SJCRH30 (cell line): ENCODE data around the gene EEF1A2. TPM values are rescaled to one million over a fixed set of nuclear protein-coding genes. Genes with fewer than 3 reads are reported as not detected.
A peak's percentile ranks its signal among the peaks of the same experiment; 100 is the strongest.

ENCODE experiments used
- DNase-seq, 2 experiments: peaks; one replicate each; pipeline ENCODE4 v3.0.0-alpha.2; 2015 to 2020
- H3K27ac ChIP-seq: fragments of 250-450 bp; sonication (Bioruptor Pico); 2 replicates; pipeline ENCODE4 v1.5.1; 2020; ENCODE audit warnings: mild to moderate bottlenecking, moderate library complexity
- H3K27me3 ChIP-seq: fragments of 250-450 bp; sonication (Bioruptor Pico); 2 replicates; pipeline ENCODE4 v1.5.1; 2020; ENCODE audit warnings: mild to moderate bottlenecking, moderate library complexity
- H3K36me3 ChIP-seq: fragments of 250-450 bp; sonication (Bioruptor Pico); 2 replicates; pipeline ENCODE4 v1.5.1; 2020; ENCODE audit warnings: mild to moderate bottlenecking, moderate library complexity
- H3K4me1 ChIP-seq: fragments of 250-450 bp; sonication (Bioruptor Pico); 2 replicates; pipeline ENCODE4 v1.5.1; 2020; ENCODE audit warnings: mild to moderate bottlenecking, moderate library complexity
- H3K4me3 ChIP-seq: fragments of 250-450 bp; sonication (Bioruptor Pico); 2 replicates; pipeline ENCODE4 v1.5.1; 2020; ENCODE audit warnings: mild to moderate bottlenecking, moderate library complexity
- H3K9me3 ChIP-seq: fragments of 250-450 bp; sonication (Bioruptor Pico); replicated peaks from 2 replicates; pipeline ENCODE4 v1.5.1; 2020; ENCODE audit warnings: mild to moderate bottlenecking, moderate library complexity
- total RNA-seq: library from RNA; depleted of rRNA; stranded (reverse); fragments of >200 nt; shearing (Covaris generic); gene quantifications from 2 replicates; pipeline ENCODE4 v1.2.3, GENCODE V29; 2014

Gene EEF1A2
- total RNA-seq, 1 experiment from 2014 or later: 1.4 TPM

DNA sequence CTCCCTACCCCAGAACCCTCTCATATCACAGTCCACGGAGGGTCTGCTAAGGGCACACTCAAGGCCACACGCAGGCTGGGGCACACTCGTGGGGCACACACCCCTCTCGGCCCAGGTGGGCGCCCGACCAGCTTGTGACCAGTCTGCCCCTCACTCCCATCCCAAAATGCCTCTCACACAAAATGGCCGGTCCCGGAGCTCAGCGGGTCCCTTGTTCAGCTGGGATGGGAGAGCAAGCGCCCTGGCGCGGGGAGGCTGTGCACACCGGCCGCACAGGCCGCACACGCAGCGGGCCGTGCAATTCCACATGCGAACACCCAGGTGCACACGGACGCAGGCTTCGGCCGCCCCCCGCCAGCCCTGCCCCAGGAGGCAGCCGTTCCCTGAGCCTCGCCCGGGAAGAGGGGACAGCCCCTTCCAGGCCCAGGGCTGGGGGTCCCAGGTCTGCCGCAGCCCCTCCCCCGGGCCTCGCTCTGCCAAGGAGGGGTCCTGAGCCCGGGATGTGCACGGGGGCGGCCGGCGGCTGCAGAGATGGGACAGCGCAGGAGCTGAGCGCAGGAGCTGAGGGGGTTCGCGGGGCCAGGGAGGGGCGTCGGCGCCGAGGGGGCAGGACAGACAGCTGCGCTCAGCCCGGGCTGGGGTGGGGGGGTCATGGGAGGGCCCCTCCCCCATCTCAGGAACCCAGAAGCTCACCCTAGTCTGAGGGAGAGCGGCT is 27.7 kb downstream of the EEF1A2 start:
- DNase-seq: no peak
- peaks cover 73% of the 10 kb centered on the region for H3K27me3 ChIP-seq
- no peak overlapping the region for H3K27ac ChIP-seq
- no peak overlapping the region for H3K4me3 ChIP-seq
- no peaks in the 10 kb centered on the region for H3K36me3 ChIP-seq
- no peaks in the 10 kb centered on the region for H3K4me1 ChIP-seq
- H3K9me3 ChIP-seq: no peaks in the 10 kb centered on the region

DNA sequence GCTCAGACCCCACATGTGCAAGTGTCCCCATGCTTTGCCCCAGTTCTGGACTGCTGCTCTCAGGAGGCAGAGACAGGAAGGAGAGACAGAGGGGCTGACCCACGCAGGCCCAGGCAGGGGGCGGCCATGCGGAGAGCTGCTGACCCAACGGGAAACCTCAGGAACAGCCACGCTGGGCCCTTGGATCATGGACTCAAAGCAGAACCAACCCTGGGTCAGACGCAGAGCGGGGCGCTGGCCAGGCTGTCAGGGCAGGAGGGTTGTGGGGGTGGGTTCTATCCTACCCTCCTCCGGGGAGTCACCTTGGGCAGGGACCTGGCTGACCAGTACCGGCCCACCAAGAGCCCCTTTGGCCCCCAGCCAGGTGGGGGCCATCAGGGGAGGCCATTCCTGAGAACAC is 28.5 kb downstream of the EEF1A2 start:
- no peaks in the 10 kb centered on the region for H3K36me3 ChIP-seq
- H3K9me3 ChIP-seq: no peaks in the 10 kb centered on the region
- H3K4me1 ChIP-seq: no peaks in the 10 kb centered on the region
- H3K27me3 ChIP-seq: peaks cover 70% of the 10 kb centered on the region
- no peak overlapping the region for H3K27ac ChIP-seq
- DNase-seq: no peak
- H3K4me3 ChIP-seq: no peak overlapping the region

DNA sequence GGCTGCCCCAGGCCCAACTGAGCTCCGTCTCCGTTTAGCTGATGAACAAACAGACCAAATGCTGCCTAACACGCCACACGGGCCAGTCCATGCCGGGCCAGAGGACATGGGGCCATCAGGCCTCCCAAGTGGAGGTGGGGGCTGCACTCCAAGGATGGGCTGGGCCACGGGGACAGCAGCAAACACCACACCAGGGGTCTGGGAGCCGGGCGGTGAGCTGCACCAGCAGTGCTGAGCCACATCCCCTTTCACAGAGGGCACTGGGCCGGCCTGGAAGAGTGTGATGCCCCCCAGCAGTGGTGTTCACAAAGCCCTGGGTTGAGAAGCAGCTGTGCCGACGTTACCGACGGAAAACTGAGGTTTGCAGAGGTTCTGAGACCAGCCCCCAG is 29.2 kb downstream of the EEF1A2 start:
- Histone ChIP-seq H3K27ac (no peak overlapping the region), H3K27me3 (peaks cover 70% of the 10 kb centered on the region), H3K4me3 (no peak overlapping the region)

DNA sequence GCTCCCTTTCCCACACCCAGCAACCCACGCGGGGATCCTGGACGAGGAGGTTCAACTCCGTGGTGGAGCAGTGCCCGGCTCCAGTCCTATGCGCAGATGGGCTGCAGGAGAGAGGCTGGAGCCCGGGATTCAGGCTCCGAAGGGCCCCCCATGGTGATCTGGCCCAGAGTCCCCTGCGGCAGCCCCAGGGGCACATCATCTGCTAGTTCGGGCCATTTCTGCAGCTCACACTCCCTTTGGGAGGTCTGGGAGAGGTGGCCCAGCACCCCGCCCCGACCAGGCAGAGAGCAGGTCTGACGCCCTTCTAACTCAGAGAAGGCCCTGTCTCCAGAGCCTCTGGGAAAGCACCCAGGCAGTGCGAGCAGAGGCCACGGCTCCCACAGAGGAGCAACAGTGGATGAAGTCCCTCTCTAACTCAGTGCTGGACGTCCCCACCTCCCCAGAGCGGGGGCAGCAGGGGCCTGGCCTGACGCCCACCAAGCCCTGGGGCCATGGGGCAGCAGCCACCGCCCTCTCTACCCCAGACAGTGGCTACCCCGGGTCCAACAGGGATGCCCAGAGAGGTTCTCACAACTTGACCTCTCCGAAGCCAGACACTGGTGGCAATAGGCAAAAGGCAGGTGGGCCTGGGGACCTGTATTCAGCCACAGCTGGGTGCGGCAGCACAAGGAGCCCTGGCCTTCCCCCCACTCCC is 29.7 kb downstream of the EEF1A2 start:
- no peaks in the 10 kb centered on the region for H3K9me3 ChIP-seq
- no peak for DNase-seq
- peaks cover 71% of the 10 kb centered on the region for H3K27me3 ChIP-seq
- H3K27ac ChIP-seq: no peak overlapping the region
- no peaks in the 10 kb centered on the region for H3K36me3 ChIP-seq
- H3K4me1 ChIP-seq: no peaks in the 10 kb centered on the region
- H3K4me3 ChIP-seq: no peak overlapping the region

More for the DNA sequence above, 29.2 kb downstream of the EEF1A2 start:
- no peaks in the 10 kb centered on the region for H3K9me3 ChIP-seq
- no peaks in the 10 kb centered on the region for H3K4me1 ChIP-seq
- DNase-seq: no peak
- no peaks in the 10 kb centered on the region for H3K36me3 ChIP-seq

DNA sequence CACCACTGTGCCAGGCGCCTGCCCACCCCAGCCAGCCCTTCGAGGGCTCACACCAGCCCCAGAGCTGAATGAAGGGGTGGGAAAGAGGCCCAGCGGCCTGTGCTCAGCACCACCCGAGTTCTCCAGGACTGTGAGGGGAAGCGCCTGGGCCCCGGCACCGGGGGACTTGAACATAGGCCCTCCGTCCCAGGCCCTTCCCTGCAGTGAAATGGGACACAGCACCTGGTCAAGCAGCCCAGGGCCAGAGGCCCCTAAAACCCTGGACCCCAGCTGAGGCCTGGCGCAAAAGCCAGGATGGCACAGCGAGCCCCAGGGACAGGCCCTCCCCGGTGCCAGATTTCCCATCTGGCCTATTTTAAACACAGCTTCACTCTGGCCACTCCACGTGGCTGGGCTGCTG is 30.5 kb downstream of the EEF1A2 start:
- H3K36me3 ChIP-seq: no peaks in the 10 kb centered on the region
- H3K9me3 ChIP-seq: no peaks in the 10 kb centered on the region
- H3K4me3 ChIP-seq: no peak overlapping the region
- no peak for DNase-seq
- no peaks in the 10 kb centered on the region for H3K4me1 ChIP-seq
- no peak overlapping the region for H3K27ac ChIP-seq
- peaks cover 72% of the 10 kb centered on the region for H3K27me3 ChIP-seq

DNA sequence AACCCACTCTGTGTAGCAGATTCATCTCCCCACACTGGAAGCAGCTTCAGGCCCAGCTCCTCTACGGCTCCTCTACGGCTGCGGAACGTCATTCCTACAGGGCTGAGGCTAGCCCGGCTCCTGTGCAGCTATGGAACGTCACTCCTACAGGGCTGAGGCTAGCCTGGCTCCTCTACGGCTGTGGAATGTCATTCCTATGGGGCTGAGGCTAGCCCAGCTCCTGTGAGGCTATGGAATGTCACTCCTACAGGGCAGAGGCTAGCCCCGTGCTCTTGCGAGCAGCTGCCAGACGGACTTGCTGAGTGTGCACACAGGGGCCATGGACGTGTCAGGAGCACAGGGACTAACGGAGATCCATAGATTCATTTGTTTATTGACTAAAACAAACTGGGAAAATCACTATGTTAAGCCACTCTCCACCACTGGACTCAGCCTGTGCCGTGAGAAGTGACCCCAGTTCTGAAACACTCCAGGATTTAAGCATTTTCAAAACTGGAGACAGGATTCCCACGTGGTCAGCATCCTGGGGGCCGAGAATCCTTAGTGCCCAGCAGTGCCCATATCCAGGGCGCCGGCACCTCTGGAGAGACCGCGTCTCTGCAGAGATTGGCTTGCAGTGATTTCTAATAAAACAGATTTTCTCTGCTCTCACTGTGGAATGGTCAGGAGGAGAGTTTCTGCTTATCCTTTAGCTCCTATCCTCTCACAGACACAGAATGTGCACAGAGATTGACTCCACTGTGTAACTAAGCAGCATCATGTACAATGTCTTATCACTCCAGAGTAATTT is 31.4 kb downstream of the EEF1A2 start:
- Histone ChIP-seq H3K4me1 (no peaks in the 10 kb centered on the region), H3K27me3 (peaks cover 81% of the 10 kb centered on the region), H3K9me3 (no peaks in the 10 kb centered on the region), H3K27ac (no peak overlapping the region), H3K4me3 (no peak overlapping the region), H3K36me3 (no peaks in the 10 kb centered on the region)
- DNase-seq: no peak

DNA sequence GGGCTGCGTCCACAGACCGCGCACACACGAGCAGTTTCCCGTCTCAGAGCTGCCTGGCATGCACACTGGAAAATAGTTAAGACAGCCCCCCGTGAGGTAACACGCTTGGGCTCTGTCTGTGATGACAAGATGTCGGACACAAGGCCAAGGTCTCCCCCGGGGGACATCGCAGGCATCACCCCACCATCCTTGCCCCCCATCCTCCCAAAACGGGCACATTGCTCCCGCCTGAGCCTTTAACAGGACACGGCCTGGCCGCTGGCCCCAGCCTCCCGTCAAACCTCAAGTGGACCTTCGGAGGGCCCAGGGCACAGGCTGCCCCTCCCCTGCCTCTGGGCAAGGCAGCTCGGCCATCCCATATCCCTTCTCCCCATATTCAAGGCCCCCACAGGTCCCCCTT is 32.0 kb downstream of the EEF1A2 start:
- Histone ChIP-seq H3K27ac (no peak overlapping the region), H3K4me1 (no peaks in the 10 kb centered on the region), H3K36me3 (no peaks in the 10 kb centered on the region), H3K4me3 (no peak overlapping the region), H3K9me3 (no peaks in the 10 kb centered on the region), H3K27me3 (peaks cover 84% of the 10 kb centered on the region)
- DNase-seq: no peak

DNA sequence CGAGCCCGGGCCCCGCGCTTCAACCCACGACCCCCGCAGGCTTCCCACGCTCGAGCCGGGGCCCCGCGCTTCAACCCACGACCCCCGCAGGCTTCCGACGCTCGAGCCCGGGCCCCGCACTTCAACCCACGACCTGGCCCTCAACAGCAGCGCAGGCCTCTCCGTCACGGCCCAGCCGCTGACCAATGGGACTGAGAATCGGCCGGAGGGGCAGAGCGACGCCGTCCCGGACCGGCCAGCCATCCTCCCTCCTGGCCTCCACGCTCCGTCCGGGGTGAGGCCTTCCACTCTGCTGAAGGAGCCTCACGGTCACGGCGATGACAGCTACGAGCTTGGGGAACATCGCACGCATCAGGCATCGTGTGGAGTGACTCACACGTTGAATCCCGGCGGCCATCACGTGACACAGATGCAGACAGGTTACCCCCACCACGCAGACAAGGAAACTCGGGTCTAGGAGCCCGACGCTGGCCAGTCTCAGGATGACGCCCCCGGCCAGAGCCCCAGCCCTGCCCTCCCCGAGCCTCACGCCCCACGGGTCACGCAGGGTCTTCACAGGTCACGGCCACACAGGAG is 32.5 kb downstream of the EEF1A2 start:
- Histone ChIP-seq H3K36me3 (no peaks in the 10 kb centered on the region), H3K9me3 (no peaks in the 10 kb centered on the region), H3K4me1 (no peaks in the 10 kb centered on the region), H3K27ac (no peak overlapping the region), H3K27me3 (peaks cover 85% of the 10 kb centered on the region), H3K4me3 (no peak overlapping the region)
- no peak for DNase-seq

DNA sequence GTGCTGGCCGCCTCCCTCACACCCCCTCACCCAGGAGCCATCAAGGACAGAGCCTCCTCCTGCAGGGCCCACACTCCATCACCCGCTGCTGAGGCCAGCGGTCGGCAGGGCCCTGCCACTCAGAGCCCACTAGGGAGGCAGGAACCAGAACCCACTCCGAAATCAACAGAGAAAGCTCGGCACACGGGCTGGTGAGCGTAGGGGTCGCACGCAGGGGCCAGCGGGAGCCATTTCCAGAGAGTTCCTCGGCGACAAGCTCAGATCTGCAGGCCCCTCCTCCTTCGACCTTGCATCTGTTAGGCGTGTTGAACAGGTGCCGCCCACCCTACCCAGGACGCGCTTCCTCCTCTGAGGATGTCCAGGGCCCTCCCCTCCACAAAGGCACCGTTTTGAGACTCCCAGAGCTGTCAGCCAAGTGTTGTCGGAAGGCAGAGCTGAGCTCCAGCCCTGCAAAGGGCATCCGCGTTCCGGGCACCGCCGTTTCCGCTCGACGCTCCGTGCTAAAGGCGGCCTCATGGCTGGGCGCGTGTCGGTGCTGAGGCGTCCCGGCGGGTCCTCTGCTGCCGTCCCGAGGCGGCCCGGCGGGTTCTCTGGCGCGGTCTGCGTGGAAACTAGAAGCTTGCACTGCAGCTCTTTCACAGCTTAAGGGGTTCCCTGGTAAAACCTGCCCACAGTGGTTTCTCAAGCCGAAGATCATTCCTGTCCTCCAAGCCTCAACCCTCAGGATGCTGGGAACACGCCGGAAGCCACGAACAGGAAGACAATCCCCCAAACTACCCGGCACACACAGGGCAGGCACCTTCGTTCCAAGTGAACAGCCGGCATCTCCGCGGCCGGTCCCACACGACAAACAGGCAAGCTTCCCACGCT is 33.3 kb downstream of the EEF1A2 start:
- H3K27ac ChIP-seq: no peak overlapping the region

DNA sequence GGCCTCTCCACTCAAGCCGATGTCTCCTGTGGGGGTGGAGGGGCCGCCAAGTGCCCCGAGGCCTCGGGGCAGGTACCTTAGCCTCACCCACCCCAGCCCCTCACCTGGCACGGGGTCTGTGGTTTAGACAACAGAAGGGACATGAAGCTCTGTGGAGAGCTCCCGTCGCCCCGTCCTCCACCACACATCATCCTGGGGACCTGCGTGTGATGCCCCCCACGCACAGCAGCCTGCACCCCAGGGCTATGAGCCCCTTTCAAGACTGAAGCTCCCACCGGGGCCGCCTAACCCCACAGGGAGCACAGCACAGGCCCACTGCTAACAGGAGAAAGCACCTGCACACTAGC is 34.6 kb downstream of the EEF1A2 start:
- Histone ChIP-seq H3K27me3 (peaks cover 79% of the 10 kb centered on the region), H3K9me3 (no peaks in the 10 kb centered on the region)

More for the DNA sequence above, 33.3 kb downstream of the EEF1A2 start:
- peaks cover 86% of the 10 kb centered on the region for H3K27me3 ChIP-seq
- no peaks in the 10 kb centered on the region for H3K36me3 ChIP-seq
- DNase-seq: no peak
- H3K4me1 ChIP-seq: no peaks in the 10 kb centered on the region
- H3K4me3 ChIP-seq: no peak overlapping the region
- no peaks in the 10 kb centered on the region for H3K9me3 ChIP-seq

DNA sequence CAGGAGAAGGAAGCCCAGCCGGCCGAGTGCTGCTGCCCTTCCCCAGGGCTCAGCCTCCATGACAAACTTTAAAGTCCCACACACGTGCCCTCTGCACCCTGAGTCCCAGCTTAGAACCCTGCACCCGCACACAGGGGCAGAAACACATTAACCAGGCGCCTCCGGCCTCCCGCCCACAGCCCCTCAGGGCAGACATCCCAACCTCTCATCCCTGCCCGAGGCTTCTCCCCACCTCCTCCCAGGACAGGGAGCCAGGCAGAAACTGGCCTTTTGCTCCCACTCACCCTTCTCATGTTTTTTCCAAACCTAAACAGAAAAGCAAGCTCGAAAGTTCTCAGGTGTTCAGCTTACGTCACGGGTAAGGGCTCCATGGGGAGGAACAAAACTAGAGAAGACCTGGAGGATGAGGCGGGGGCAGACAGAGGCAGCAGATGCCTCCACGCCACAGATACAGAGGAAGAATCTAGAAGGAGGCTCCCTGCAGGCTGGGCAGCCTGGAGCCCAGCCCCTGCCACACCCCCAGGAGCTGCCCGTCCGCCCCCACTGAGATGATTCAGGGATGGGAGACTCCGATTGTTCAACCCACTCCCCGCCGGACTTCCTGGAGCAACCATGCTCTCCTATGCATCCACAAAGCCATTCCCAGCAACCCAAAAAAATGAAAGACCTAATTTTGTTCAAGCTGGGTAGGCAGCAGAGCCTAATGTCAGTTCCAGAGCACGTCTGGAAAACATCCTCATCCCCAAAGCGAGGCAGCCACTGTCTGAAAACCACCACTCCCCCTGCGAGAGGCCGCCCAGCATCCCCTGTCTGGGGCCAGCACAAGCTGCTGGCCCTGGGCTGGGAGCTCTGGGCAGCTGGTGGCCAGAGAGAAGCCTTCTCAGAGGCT is 35.2 kb downstream of the EEF1A2 start:
- Histone ChIP-seq H3K4me1 (no peaks in the 10 kb centered on the region), H3K36me3 (no peaks in the 10 kb centered on the region), H3K9me3 (no peaks in the 10 kb centered on the region), H3K27me3 (peaks cover 76% of the 10 kb centered on the region), H3K4me3 (no peak overlapping the region), H3K27ac (no peak overlapping the region)
- no peak for DNase-seq

More for the DNA sequence above, 34.6 kb downstream of the EEF1A2 start:
- no peaks in the 10 kb centered on the region for H3K4me1 ChIP-seq
- no peaks in the 10 kb centered on the region for H3K36me3 ChIP-seq
- H3K27ac ChIP-seq: no peak overlapping the region
- H3K4me3 ChIP-seq: no peak overlapping the region
- DNase-seq: no peak

DNA sequence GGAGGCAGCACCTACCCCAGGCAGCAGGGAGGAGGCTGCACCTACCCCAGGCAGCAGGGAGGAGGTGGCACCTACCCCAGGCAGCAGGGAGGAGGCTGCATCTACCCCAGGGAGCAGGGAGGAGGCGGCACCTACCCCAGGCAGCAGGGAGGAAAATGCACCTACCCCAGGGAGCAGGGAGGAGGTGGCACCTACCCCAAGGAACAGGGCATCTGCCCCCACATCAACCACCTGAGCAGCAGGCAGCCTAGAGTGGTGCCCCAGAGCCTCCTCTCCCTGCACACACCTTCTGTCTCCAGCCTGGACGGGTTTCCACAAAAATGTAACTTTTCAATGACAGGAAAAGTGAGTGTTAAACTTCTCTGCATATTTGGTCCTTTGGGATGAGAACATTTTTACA is 36.6 kb downstream of the EEF1A2 start:
- no peaks in the 10 kb centered on the region for H3K36me3 ChIP-seq
- H3K27me3 ChIP-seq: peaks cover 76% of the 10 kb centered on the region
- DNase-seq: no peak
- H3K27ac ChIP-seq: no peak overlapping the region
- 0 out of 2 replicates have a peak, but pooled peaks cover 3% of the 10 kb centered on the region for H3K4me1 ChIP-seq
- no peaks in the 10 kb centered on the region for H3K9me3 ChIP-seq
- H3K4me3 ChIP-seq: no peak overlapping the region

DNA sequence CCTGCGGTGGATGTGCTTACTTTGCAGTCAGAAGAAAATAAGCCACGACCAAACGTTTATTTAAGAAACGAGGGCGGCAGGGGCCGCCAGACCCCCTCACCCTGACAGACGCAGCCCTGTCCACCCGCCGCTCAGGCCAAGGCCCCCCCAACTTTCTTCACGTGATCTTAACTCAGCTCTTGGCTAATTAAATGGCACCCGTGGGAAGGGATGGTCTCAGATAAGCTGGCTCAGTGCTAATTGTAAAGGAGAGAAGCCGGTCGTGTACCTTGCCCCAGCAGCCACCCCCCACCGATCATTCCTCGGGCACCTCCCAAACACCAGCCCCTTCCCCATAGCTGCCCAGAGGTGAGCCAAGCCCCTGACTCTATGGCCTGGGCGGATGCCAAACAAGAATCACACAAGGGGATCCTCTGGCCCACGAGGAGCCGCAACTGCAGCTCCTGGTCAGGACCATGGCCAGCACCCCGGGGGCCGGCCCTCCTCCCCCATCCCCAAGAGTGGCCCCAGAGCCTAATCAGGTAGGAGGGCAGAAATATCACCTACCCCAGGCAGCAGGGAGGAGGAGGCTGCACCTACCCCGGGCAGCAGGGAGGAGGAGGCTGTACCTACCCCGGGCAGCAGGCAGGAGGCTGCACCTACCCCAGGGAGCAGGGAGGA is 37.6 kb downstream of the EEF1A2 start:
- H3K4me3 ChIP-seq: no peak overlapping the region
- H3K4me1 ChIP-seq: 0 out of 2 replicates have a peak, but pooled peaks cover 3% of the 10 kb centered on the region
- DNase-seq: peak; percentile 69 to 73
- no peak overlapping the region for H3K27ac ChIP-seq
- H3K36me3 ChIP-seq: no peaks in the 10 kb centered on the region
- H3K9me3 ChIP-seq: no peaks in the 10 kb centered on the region
- H3K27me3 ChIP-seq: peaks cover 76% of the 10 kb centered on the region
